Esophagus squamous epithelium (tissue), 5 donors: ENCODE results near the gene MORN1. TPM values are rescaled to one million over a fixed set of nuclear protein-coding genes. Genes with fewer than 3 reads are reported as not detected.

ENCODE experiments used
- DNase-seq: peaks from one replicate; lab custom pipeline; 2025; lab: John Stamatoyannopoulos, UW
- H3K27ac ChIP-seq, 4 donors: fragments of 200-600 bp; sonication (generic); one replicate each; pipeline ENCODE4 v1.5.1; 2016 to 2019; ENCODE audit warnings: mild to moderate bottlenecking in 1 of 4
- H3K27me3 ChIP-seq, 4 donors: fragments of 200-600 bp; sonication (generic); 1 replicate in 3 of 4; 2 replicates in 1 of 4; pipeline versions ENCODE4 v1.5.1 to v1.6.0; 2017 to 2021; ENCODE audit warnings: antibody characterized with exemption in 1 of 4
- H3K36me3 ChIP-seq, 3 donors: fragments of 200-600 bp; sonication (generic); one replicate each; pipeline ENCODE4 v1.5.1; 2016 to 2019
- H3K4me1 ChIP-seq, 3 donors: fragments of 200-600 bp; sonication (generic); one replicate each; pipeline ENCODE4 v1.5.1; 2017 to 2019
- H3K4me3 ChIP-seq, 4 donors: fragments of 200-600 bp; sonication (generic); 1 replicate in 3 of 4; 2 replicates in 1 of 4; pipeline ENCODE4 v1.5.1; 2016 to 2019; ENCODE audit warnings: mild to moderate bottlenecking in 2 of 4, moderate library complexity in 1 of 4
- H3K9me3 ChIP-seq, 3 donors: fragments of 200-600 bp; sonication (generic); one replicate each; pipeline ENCODE4 v1.5.1; 2016 to 2019
- POLR2A ChIP-seq, 4 donors: fragments of 450-650 bp; IDR thresholded peaks; one replicate each; pipeline ENCODE4 v1.6.1; 2017; ENCODE audit warnings: antibody characterized with exemption in 4 of 4, mild to moderate bottlenecking in 4 of 4, moderate library complexity in 3 of 4
- WGBS, 2 donors: methylation state at CpG; one replicate each; pipeline ENCODE4 v1.1.5; 2018; 5-methylcytosine and 5-hydroxymethylcytosine counted together
- intact Hi-C: fragments of 100-400 bp; cut with DNase I; formaldehyde crosslinking; loops from one replicate; pipeline ENCODE4 v1.15.0; 2022
- total RNA-seq, 4 donors: library from RNA; depleted of rRNA; stranded (reverse); fragments of >200 nt; gene quantifications; one replicate each; pipeline ENCODE4 v1.1.0, GENCODE V29; 2016
- TF ChIP-seq, protein P1 (sequence below), 6 experiments: fragments of 450-650 bp in 4 of 6; fragments of 200-600 bp in 2 of 6; sonication (generic) in 2 of 6; IDR thresholded peaks; one replicate each; pipeline ENCODE4 v1.5.1; 2016 to 2019; ENCODE audit warnings: antibody characterized with exemption in 6 of 6, mild to moderate bottlenecking in 4 of 6, moderate library complexity in 4 of 6
- donor health status: DM: yes; HTN: yes; CAD: no.

Gene MORN1
- total RNA-seq, 4 donors from 2014 or later: 6.7 to 10.8 (median 7.0) TPM

DNA sequence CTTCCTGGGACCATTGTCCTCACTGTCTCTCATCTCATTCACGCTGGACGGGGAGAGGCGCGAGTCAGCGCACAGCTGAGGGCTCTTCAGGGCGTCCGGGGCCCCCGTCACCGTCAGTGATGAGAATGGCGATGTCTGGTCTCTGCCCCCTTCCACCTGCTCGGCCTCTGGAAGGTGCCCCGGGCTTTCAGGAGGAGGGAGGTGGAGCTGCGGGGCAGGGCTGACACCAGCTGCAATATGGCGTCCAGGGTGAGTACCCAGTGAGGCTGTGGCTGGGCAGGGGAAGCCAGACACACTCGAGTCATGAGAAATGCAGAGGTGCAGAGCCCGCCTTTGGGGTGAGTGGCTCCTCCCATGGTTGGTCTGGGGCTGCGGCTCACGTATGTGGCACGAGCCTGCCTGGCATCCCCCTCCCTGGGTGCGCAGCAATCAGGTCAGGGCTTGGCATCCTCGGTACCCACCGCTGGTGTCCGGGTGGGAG is 15.1 kb downstream of the MORN1 start:
- DNase-seq: no peak
- intact Hi-C loops: no loop called here
- Histone ChIP-seq H3K4me3 (no peak overlapping the region), H3K27ac (no peak overlapping the region), H3K4me1 (peaks cover under 1 to 15% (median 5%) of the 10 kb centered on the region in 3 donors), H3K9me3 (no peaks in the 10 kb centered on the region), H3K27me3 (no peaks in the 10 kb centered on the region), H3K36me3 (no peaks in the 10 kb centered on the region)
- no peak for TF ChIP-seq POLR2A (IDR thresholded peaks at IDR 0.05)
- TF ChIP-seq, protein P1, sequence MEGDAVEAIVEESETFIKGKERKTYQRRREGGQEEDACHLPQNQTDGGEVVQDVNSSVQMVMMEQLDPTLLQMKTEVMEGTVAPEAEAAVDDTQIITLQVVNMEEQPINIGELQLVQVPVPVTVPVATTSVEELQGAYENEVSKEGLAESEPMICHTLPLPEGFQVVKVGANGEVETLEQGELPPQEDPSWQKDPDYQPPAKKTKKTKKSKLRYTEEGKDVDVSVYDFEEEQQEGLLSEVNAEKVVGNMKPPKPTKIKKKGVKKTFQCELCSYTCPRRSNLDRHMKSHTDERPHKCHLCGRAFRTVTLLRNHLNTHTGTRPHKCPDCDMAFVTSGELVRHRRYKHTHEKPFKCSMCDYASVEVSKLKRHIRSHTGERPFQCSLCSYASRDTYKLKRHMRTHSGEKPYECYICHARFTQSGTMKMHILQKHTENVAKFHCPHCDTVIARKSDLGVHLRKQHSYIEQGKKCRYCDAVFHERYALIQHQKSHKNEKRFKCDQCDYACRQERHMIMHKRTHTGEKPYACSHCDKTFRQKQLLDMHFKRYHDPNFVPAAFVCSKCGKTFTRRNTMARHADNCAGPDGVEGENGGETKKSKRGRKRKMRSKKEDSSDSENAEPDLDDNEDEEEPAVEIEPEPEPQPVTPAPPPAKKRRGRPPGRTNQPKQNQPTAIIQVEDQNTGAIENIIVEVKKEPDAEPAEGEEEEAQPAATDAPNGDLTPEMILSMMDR (IDR thresholded peaks at IDR 0.05): no peak
- WGBS, 2 donors: 72% methylated on average over 6 of the region's 23 CpGs; no CpG with 5 or more reads in 1 of the 2 donors

DNA sequence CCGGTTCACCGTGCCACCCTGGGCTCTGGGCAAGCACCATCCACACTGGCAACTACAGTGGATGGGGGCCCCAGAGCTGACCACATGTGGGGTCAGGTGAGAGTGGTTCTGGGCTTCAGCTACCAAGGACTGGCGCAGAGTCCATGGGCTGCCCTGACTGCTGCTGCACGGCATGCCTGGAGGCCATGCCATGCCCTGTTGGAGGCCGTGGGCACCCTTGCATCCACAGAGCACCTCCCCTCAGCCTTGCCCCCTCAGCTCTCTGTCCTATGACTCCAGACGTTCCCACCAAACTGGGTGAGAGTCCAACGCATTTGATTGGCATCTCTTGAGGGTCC is 15.5 kb downstream of the MORN1 start:
- Histone ChIP-seq H3K27me3 (no peaks in the 10 kb centered on the region), H3K36me3 (no peaks in the 10 kb centered on the region), H3K27ac (no peak overlapping the region), H3K4me3 (no peak overlapping the region), H3K4me1 (peaks cover 0 to 13% (median 5%) of the 10 kb centered on the region in 3 donors), H3K9me3 (no peaks in the 10 kb centered on the region)
- intact Hi-C loops: no loop called here
- DNase-seq: no peak
- TF ChIP-seq POLR2A (IDR thresholded peaks at IDR 0.05): no peak
- TF ChIP-seq, protein P1 (IDR thresholded peaks at IDR 0.05): no peak
- 92% methylated on average over 6 of the region's 7 CpGs; no CpG with 5 or more reads in 1 of the 2 donors for WGBS, 2 donors

DNA sequence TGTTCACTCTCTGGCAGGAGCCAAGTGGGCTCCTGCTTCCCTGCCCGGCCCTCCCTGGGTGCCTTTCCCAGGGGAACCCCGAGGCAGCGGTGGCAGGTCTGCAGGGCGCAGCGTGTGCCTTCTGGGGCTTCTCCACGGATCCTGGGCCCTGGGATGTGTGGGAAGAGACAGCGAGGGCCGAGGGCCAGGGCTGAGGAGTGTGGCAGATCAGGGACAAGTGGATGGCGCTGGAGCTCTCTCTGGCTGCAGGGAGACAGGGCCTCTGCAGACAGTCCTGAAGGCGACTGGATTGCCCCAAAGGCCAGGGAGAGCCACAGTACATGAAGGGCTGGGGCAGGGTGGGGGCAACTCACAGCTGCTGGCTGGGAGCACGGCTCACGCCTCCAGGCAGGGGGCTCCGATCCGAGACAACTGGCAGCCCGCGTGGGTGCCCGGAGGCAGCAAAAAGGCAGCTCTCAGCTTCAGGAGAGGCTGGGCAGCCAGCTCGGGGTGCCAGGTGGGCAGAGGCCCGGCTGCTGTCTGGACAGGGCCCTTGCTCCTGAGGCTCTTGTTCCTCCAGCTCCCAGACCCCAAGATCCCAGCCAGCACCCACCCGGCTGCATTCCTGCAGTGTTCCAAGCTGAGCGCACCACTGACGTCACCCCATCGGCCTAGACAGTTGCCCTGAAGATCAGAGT is 16.0 kb downstream of the MORN1 start:
- intact Hi-C loops: no loop called here
- Histone ChIP-seq H3K4me1 (peaks cover 0 to 13% (median 5%) of the 10 kb centered on the region in 3 donors), H3K36me3 (no peaks in the 10 kb centered on the region), H3K9me3 (no peaks in the 10 kb centered on the region), H3K4me3 (no peak overlapping the region), H3K27ac (no peak overlapping the region), H3K27me3 (no peaks in the 10 kb centered on the region)
- TF ChIP-seq, protein P1 (IDR thresholded peaks at IDR 0.05): no peak
- TF ChIP-seq POLR2A (IDR thresholded peaks at IDR 0.05): no peak
- 71 to 93% methylated on average over 3 to 12 of the region's 23 CpGs for WGBS, 2 donors
- DNase-seq: no peak

DNA sequence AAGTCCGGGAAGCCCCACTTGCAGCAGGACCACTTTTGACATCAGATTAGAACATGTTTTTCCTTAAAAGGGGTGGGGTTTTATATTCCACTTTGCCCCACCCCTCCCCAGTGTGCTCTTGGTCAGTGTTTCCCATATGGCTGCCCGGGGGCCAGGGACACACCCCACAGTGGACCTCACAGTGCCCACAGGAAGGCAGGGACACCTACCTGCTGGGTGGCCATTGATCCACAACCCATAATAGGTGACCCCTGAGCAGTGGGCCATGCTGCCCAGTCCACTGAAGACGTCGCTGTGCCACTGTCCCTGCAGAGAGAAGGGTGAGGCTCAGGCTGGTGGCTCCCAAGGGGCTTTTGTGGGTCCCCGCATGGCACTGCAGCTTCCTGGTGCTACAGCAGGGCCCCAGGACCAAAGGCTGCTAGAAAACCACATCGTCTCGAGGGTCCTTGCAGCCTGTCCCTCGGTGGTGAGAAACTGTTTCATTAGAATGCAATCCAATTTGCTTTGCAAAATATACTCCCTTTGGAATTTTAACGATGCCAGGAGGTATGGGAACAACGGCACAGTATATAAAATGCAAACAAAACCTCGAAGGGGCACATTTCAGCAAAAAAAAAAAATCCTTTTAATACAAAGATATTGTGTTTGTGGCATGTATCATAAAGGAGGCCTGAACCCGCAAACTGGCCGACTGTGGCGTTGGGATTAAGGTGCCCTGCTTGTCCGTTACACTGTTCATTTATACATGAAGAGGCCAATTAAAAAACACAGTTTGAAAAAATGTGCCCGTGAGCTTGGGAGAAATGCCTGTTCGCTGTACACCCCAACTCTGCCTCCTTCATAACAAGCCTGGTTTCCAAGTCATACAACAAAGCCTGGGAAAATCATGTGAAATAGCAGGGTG is 16.9 kb downstream of the MORN1 start:
- Histone ChIP-seq H3K4me3 (no peak overlapping the region), H3K27ac (no peak overlapping the region), H3K4me1 (peaks cover 0 to 13% (median 5%) of the 10 kb centered on the region in 3 donors), H3K27me3 (no peaks in the 10 kb centered on the region), H3K9me3 (no peaks in the 10 kb centered on the region), H3K36me3 (no peaks in the 10 kb centered on the region)
- WGBS, 2 donors: 69 to 78% methylated on average over 12 of the region's 17 CpGs
- TF ChIP-seq POLR2A (IDR thresholded peaks at IDR 0.05): no peak
- TF ChIP-seq, protein P1 (IDR thresholded peaks at IDR 0.05): no peak
- intact Hi-C loops: no loop called here
- DNase-seq: no peak
